ENCODE measurements around the gene IGFALS.

GRCh38 chr16:1818873-1819525 lies 25.5 kb upstream of the IGFALS start:
- TF ChIP-seq EZH2 (IDR thresholded peaks at IDR 0.05; ENCODE audit: low read depth, unreplicated experiment) (no peak), REST (IDR thresholded peaks at IDR 0.05; ENCODE audit: unreplicated experiment) (no peak), POLR2AphosphoS5 (IDR thresholded peaks at IDR 0.05; ENCODE audit: low read depth) (no peak)

Data from GM23338 (cell line).